HL-60 (cell line): Measurements from ENCODE around the gene CD300LG.

Source experiments
- DNase-seq, 2 experiments: peaks; one replicate each; pipeline ENCODE4 v3.0.0-alpha.2; 2010 to 2020; ENCODE audit warnings: low read depth in 1 of 2, low spot score in 1 of 2
- H3K27ac ChIP-seq: fragments of 250-450 bp; sonication (Bioruptor Pico); replicated peaks from 2 replicates; pipeline ENCODE4 v1.5.1; 2020; ENCODE audit warnings: mild to moderate bottlenecking, moderate library complexity
- H3K27me3 ChIP-seq: fragments of 250-450 bp; sonication (Bioruptor Pico); 2 replicates; pipeline ENCODE4 v1.5.1; 2021; ENCODE audit warnings: mild to moderate bottlenecking, moderate library complexity; ENCODE audit not compliant: insufficient read depth, poor library complexity, severe bottlenecking
- H3K4me3 ChIP-seq: replicated peaks from 2 replicates; pipeline ENCODE4 v1.5.1; 2011; ENCODE audit warnings: mild to moderate bottlenecking, control low read depth, low read length; ENCODE audit not compliant: insufficient read depth
- CTCF ChIP-seq: IDR thresholded peaks from one replicate; pipeline ENCODE4 v1.5.1; 2011; ENCODE audit warnings: low read length, control low read depth, inconsistent platforms; ENCODE audit not compliant: insufficient read depth
- GABPA ChIP-seq: IDR thresholded peaks from 2 replicates; pipeline ENCODE4 v1.6.1; 2012; ENCODE audit warnings: low read depth
- POLR2AphosphoS5 ChIP-seq: IDR thresholded peaks from 2 replicates; pipeline ENCODE4 v1.6.1; 2012; ENCODE audit warnings: low read depth
- REST ChIP-seq: IDR thresholded peaks from 2 replicates; pipeline ENCODE4 v1.6.1; 2012; ENCODE audit warnings: low read depth; ENCODE audit not compliant: insufficient replicate concordance
- SPI1 ChIP-seq: IDR thresholded peaks from 2 replicates; pipeline ENCODE4 v1.6.1; 2012; ENCODE audit warnings: low read depth, mild to moderate bottlenecking, borderline replicate concordance

Gene CD300LG

GRCh38 chr17:43834106-43834505 is 12.9 kb upstream of the CD300LG start:
- TF ChIP-seq REST = no peak
- TF ChIP-seq CTCF = no peak
- no peak for TF ChIP-seq SPI1
- TF ChIP-seq GABPA = no peak
- TF ChIP-seq POLR2AphosphoS5 = no peak
- Histone ChIP-seq H3K4me3 (no peak overlapping the region), H3K27me3 (peaks cover 25% of the 10 kb centered on the region), H3K27ac (no peak overlapping the region)
- DNase-seq = peak; percentile 37 to 38

GRCh38 chr17:43839670-43840108 is 7.3 kb upstream of the CD300LG start:
- TF ChIP-seq SPI1 (no peak), GABPA (no peak), CTCF (no peak), REST (no peak), POLR2AphosphoS5 (no peak)
- Histone ChIP-seq H3K27me3 (no peaks in the 10 kb centered on the region), H3K27ac (no peak overlapping the region), H3K4me3 (no peak overlapping the region)
- DNase-seq = no peak

GRCh38 chr17:43840814-43841213 is 6.2 kb upstream of the CD300LG start:
- H3K27me3 ChIP-seq = no peaks in the 10 kb centered on the region
- no peak for DNase-seq

More at GRCh38 chr17:43840814-43841213, 6.2 kb upstream of the CD300LG start:
- Histone ChIP-seq H3K4me3 (no peak overlapping the region), H3K27ac (no peak overlapping the region)
- TF ChIP-seq POLR2AphosphoS5 (no peak), SPI1 (no peak), REST (no peak), GABPA (no peak), CTCF (no peak)
